ENCODE results near the gene SLC39A9.
"Not testable (repeated sequence)": the region's sequence is repeated elsewhere in the genome, so short reads cannot be mapped to it uniquely, and the experiment has no call there.

The SLC39A9 gene

GRCh38 chr14:69489495-69489894 lies 91.0 kb downstream of the SLC39A9 start:
- H3K4me3 ChIP-seq (ENCODE audit: low read depth, low read length), result no peak overlapping the region
- TF ChIP-seq CTCF (IDR thresholded peaks at IDR 0.05; ENCODE audit: borderline replicate concordance, insufficient read depth, low read depth, low read length), result no peak

GRCh38 chr14:69490219-69490918 lies 91.9 kb downstream of the SLC39A9 start:
- H3K4me3 ChIP-seq (ENCODE audit: low read depth, low read length), result no peak overlapping the region
- no peak for TF ChIP-seq CTCF (IDR thresholded peaks at IDR 0.05; ENCODE audit: borderline replicate concordance, insufficient read depth, low read depth, low read length)

GRCh38 chr14:69491193-69491592 lies 92.7 kb downstream of the SLC39A9 start:
- H3K4me3 ChIP-seq (ENCODE audit: low read depth, low read length), result no peak overlapping the region
- no peak for TF ChIP-seq CTCF (IDR thresholded peaks at IDR 0.05; ENCODE audit: borderline replicate concordance, insufficient read depth, low read depth, low read length)

GRCh38 chr14:69493038-69493437 lies 94.5 kb downstream of the SLC39A9 start:
- TF ChIP-seq CTCF (IDR thresholded peaks at IDR 0.05; ENCODE audit: borderline replicate concordance, insufficient read depth, low read depth, low read length), result no peak

GRCh38 chr14:69493791-69494190 lies 95.3 kb downstream of the SLC39A9 start:
- no peak overlapping the region for H3K4me3 ChIP-seq (ENCODE audit: low read depth, low read length)
- no peak for TF ChIP-seq CTCF (IDR thresholded peaks at IDR 0.05; ENCODE audit: borderline replicate concordance, insufficient read depth, low read depth, low read length)

More at GRCh38 chr14:69493038-69493437, 94.5 kb downstream of the SLC39A9 start:
- no peak overlapping the region for H3K4me3 ChIP-seq (ENCODE audit: low read depth, low read length)

GRCh38 chr14:69495341-69495921 lies 96.9 kb downstream of the SLC39A9 start:
- no peak for TF ChIP-seq CTCF (IDR thresholded peaks at IDR 0.05; ENCODE audit: borderline replicate concordance, insufficient read depth, low read depth, low read length)
- no peak overlapping the region for H3K4me3 ChIP-seq (ENCODE audit: low read depth, low read length)

- not testable (repeated sequence) for H3K4me3 ChIP-seq (ENCODE audit: low read depth, low read length)
Observed at GRCh38 chr14:69497866-69498265, 99.4 kb downstream of the SLC39A9 start.

- H3K4me3 ChIP-seq (ENCODE audit: low read depth, low read length), result not testable (repeated sequence)
Observed at GRCh38 chr14:69498286-69498685, 99.8 kb downstream of the SLC39A9 start.
